ENCODE measurements around the gene AIPL1.

DNA sequence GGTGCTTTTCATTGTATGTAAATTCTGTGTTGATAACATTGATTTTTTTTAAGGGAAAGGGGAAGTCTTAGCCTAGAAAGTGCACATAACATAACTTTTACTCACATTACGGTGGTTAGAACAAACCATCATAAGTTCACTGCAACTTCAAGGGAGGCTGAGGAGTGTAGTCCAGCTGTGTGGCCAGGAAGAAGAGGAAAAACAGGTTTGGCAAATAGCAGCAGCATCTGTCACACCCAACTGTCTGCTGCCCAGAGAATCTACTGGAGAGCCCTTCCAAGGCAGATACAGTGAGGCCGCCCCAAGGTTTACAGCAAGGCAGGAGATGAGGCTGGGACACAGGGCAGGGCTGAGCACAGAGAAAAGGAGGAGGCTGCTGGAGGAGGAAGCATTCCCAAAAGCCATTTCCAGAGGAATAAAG is 60.6 kb downstream of the AIPL1 start:
- TF ChIP-seq POLR2A (IDR thresholded peaks at IDR 0.05) (no peak), POLR2AphosphoS5 (IDR thresholded peaks at IDR 0.05) (no peak)
- TF ChIP-seq, protein P1, sequence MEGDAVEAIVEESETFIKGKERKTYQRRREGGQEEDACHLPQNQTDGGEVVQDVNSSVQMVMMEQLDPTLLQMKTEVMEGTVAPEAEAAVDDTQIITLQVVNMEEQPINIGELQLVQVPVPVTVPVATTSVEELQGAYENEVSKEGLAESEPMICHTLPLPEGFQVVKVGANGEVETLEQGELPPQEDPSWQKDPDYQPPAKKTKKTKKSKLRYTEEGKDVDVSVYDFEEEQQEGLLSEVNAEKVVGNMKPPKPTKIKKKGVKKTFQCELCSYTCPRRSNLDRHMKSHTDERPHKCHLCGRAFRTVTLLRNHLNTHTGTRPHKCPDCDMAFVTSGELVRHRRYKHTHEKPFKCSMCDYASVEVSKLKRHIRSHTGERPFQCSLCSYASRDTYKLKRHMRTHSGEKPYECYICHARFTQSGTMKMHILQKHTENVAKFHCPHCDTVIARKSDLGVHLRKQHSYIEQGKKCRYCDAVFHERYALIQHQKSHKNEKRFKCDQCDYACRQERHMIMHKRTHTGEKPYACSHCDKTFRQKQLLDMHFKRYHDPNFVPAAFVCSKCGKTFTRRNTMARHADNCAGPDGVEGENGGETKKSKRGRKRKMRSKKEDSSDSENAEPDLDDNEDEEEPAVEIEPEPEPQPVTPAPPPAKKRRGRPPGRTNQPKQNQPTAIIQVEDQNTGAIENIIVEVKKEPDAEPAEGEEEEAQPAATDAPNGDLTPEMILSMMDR (IDR thresholded peaks at IDR 0.05): no peak

All from upper lobe of left lung (tissue), 4 donors.